ENCODE measurements around the gene ASMTL.
"Not testable (repeated sequence)": the region's sequence is repeated elsewhere in the genome, so short reads cannot be mapped to it uniquely, and the experiment has no call there.

ASMTL gene

DNA sequence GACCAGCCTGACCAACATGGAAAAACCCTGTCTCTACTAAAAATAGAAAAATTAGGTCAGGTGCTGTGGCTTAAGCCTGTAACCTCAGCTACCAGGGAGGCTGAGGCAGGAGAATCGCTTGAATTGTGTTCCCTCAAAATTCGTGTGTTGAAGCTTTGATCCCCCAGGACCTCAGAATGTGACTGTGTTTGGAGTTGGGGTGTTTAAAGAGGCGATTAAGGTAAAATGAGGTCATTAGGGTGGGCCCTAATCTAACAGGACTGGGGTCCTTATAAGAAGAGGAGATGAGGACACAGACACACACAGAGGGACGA, 84.4 kb downstream of the ASMTL start:
- no CpG with 5 or more reads among the region's 4 CpGs for WGBS (ENCODE audit: extremely low coverage, insufficient coverage, low lambda C conversion rate)

DNA sequence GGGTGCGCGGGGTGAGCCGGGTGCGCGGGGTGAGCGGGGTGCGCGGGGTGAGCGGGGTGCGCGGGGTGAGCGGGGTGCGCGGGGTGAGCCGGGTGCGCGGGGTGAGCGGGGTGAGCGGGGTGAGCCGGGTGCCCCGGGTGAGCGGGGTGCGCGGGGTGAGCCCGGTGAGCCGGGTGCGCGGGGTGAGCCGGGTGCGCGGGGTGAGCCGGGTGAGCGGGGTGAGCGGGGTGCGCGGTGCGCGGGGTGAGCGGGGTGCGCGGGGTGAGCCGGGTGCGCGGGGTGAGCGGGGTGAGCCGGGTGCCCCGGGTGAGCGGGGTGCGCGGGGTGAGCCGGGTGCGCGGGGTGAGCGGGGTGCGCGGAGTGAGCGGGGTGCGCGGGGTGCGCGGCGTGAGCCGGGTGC, 86.3 kb downstream of the ASMTL start:
- WGBS (ENCODE audit: extremely low coverage, insufficient coverage, low lambda C conversion rate) = no CpG with 5 or more reads among the region's 63 CpGs
- not testable (repeated sequence) for H2BK120ac ChIP-seq (ENCODE audit: low read depth, low read length); H3K36me3 ChIP-seq (ENCODE audit: control insufficient read depth, insufficient read depth, low read length); H3K27ac ChIP-seq (ENCODE audit: low read depth, low read length); H3K4me3 ChIP-seq (ENCODE audit: low read length); H4K8ac ChIP-seq (ENCODE audit: low read depth, low read length); H3K18ac ChIP-seq (ENCODE audit: low read length); H2AK5ac ChIP-seq (ENCODE audit: low read length); H4K5ac ChIP-seq (ENCODE audit: low read length); H3K23ac ChIP-seq (ENCODE audit: low read length); H3K4me1 ChIP-seq (ENCODE audit: control insufficient read depth, low read depth, low read length); H2BK15ac ChIP-seq (replicated peaks; ENCODE audit: low read depth); H3K79me1 ChIP-seq (ENCODE audit: low read length); H3K9ac ChIP-seq (ENCODE audit: low read length); H3K56ac ChIP-seq (ENCODE audit: low read length); H3K79me2 ChIP-seq (ENCODE audit: control insufficient read depth, insufficient read depth, low read length); H2BK5ac ChIP-seq (ENCODE audit: low read length); DNase-seq; H3K4ac ChIP-seq (ENCODE audit: low read depth, low read length); H3K4me2 ChIP-seq (ENCODE audit: low read length); H3K27me3 ChIP-seq (ENCODE audit: insufficient read depth, low read length, poor library complexity)

More for the DNA sequence above, 84.4 kb downstream of the ASMTL start:
- Histone ChIP-seq H3K23ac (ENCODE audit: low read length) (no peak overlapping the region), H4K8ac (ENCODE audit: low read depth, low read length) (no peak overlapping the region), H3K27ac (ENCODE audit: low read depth, low read length) (no peak overlapping the region), H3K79me1 (ENCODE audit: low read length) (no peaks in the 10 kb centered on the region), H3K56ac (ENCODE audit: low read length) (no peak overlapping the region), H3K4ac (ENCODE audit: low read depth, low read length) (no peak overlapping the region), H4K5ac (ENCODE audit: low read length) (no peak overlapping the region), H2BK5ac (ENCODE audit: low read length) (no peak overlapping the region), H3K79me2 (ENCODE audit: control insufficient read depth, insufficient read depth, low read length) (no peaks in the 10 kb centered on the region), H3K27me3 (ENCODE audit: insufficient read depth, low read length, poor library complexity) (no peaks in the 10 kb centered on the region), H3K9ac (ENCODE audit: low read length) (no peak overlapping the region), H3K4me1 (ENCODE audit: control insufficient read depth, low read depth, low read length) (no peaks in the 10 kb centered on the region), H3K4me3 (ENCODE audit: low read length) (no peak overlapping the region), H3K36me3 (ENCODE audit: control insufficient read depth, insufficient read depth, low read length) (no peaks in the 10 kb centered on the region), H3K4me2 (ENCODE audit: low read length) (no peak overlapping the region), H2BK15ac (replicated peaks; ENCODE audit: low read depth) (no peak overlapping the region), H2AK5ac (ENCODE audit: low read length) (no peak overlapping the region), H2BK120ac (ENCODE audit: low read depth, low read length) (no peak overlapping the region), H3K18ac (ENCODE audit: low read length) (no peak overlapping the region)
- DNase-seq = no peak

DNA sequence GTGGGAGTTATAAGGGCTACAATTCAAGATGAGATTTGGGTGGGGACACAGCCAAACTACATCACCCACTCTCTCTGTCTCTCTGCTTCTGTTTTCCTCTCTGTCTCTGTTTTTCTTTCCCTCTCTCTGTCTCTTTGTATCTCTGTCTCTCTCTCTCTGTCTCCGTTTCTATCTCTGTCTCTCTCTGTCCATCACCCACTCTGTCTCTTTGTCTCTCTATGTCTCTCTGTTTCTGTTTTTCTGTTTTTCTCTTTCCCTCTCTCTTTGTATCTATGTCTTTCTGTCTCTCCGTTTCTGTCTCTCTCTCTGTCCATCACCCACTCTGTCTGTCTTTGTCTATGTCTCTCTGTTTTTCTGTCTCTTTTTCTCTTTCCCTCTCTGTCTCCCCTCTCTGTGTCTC, 90.8 kb downstream of the ASMTL start:
- no peak overlapping the region for H4K8ac ChIP-seq (ENCODE audit: low read depth, low read length)
- no peak overlapping the region for H3K9ac ChIP-seq (ENCODE audit: low read length)
- DNase-seq = no peak
- no peaks in the 10 kb centered on the region for H3K27me3 ChIP-seq (ENCODE audit: insufficient read depth, low read length, poor library complexity)
- H3K4me2 ChIP-seq (ENCODE audit: low read length) = no peak overlapping the region
- H2AK5ac ChIP-seq (ENCODE audit: low read length) = no peak overlapping the region
- H2BK120ac ChIP-seq (ENCODE audit: low read depth, low read length) = no peak overlapping the region
- H4K5ac ChIP-seq (ENCODE audit: low read length) = no peak overlapping the region
- no peak overlapping the region for H2BK15ac ChIP-seq (replicated peaks; ENCODE audit: low read depth)
- no peak overlapping the region for H3K27ac ChIP-seq (ENCODE audit: low read depth, low read length)
- no peak overlapping the region for H3K4me3 ChIP-seq (ENCODE audit: low read length)
- H3K79me1 ChIP-seq (ENCODE audit: low read length) = no peaks in the 10 kb centered on the region
- no peak overlapping the region for H3K18ac ChIP-seq (ENCODE audit: low read length)
- no CpG with 5 or more reads among the region's 2 CpGs for WGBS (ENCODE audit: extremely low coverage, insufficient coverage, low lambda C conversion rate)
- no peaks in the 10 kb centered on the region for H3K79me2 ChIP-seq (ENCODE audit: control insufficient read depth, insufficient read depth, low read length)
- no peaks in the 10 kb centered on the region for H3K36me3 ChIP-seq (ENCODE audit: control insufficient read depth, insufficient read depth, low read length)
- no peak overlapping the region for H3K23ac ChIP-seq (ENCODE audit: low read length)
- H2BK5ac ChIP-seq (ENCODE audit: low read length) = no peak overlapping the region
- no peaks in the 10 kb centered on the region for H3K4me1 ChIP-seq (ENCODE audit: control insufficient read depth, low read depth, low read length)
- no peak overlapping the region for H3K56ac ChIP-seq (ENCODE audit: low read length)
- H3K4ac ChIP-seq (ENCODE audit: low read depth, low read length) = no peak overlapping the region

DNA sequence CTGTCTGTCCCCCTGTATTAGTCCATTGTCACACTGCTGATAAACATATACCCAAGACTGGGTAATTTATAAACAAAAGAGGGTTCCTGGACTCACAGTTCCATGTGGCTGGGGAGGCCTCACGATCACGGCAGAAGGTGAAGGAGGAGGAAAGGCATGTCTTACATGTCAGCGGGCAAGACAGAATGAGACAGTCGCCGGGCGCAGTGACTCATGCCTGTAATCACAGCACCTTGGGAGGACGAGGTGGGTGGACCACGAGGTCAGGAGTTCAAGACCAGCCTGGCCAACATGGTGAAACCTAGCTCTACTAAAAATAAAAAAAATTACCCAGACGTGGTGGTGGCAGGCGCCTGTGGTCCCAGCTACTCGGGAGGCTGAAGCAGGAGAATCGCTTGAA, 91.4 kb downstream of the ASMTL start:
- H3K4me2 ChIP-seq (ENCODE audit: low read length) = no peak overlapping the region
- no peaks in the 10 kb centered on the region for H3K27me3 ChIP-seq (ENCODE audit: insufficient read depth, low read length, poor library complexity)
- no peak overlapping the region for H3K9ac ChIP-seq (ENCODE audit: low read length)
- no peak overlapping the region for H3K18ac ChIP-seq (ENCODE audit: low read length)
- H3K23ac ChIP-seq (ENCODE audit: low read length) = no peak overlapping the region
- H3K4me1 ChIP-seq (ENCODE audit: control insufficient read depth, low read depth, low read length) = no peaks in the 10 kb centered on the region
- no peak overlapping the region for H4K8ac ChIP-seq (ENCODE audit: low read depth, low read length)
- no CpG with 5 or more reads among the region's 12 CpGs for WGBS (ENCODE audit: extremely low coverage, insufficient coverage, low lambda C conversion rate)
- H3K56ac ChIP-seq (ENCODE audit: low read length) = no peak overlapping the region
- H3K4ac ChIP-seq (ENCODE audit: low read depth, low read length) = no peak overlapping the region
- no peak overlapping the region for H2AK5ac ChIP-seq (ENCODE audit: low read length)
- no peak overlapping the region for H2BK120ac ChIP-seq (ENCODE audit: low read depth, low read length)
- no peak overlapping the region for H3K27ac ChIP-seq (ENCODE audit: low read depth, low read length)
- no peak overlapping the region for H2BK5ac ChIP-seq (ENCODE audit: low read length)
- no peaks in the 10 kb centered on the region for H3K36me3 ChIP-seq (ENCODE audit: control insufficient read depth, insufficient read depth, low read length)
- peak; percentile 51 for DNase-seq
- H3K79me2 ChIP-seq (ENCODE audit: control insufficient read depth, insufficient read depth, low read length) = no peaks in the 10 kb centered on the region
- no peak overlapping the region for H3K4me3 ChIP-seq (ENCODE audit: low read length)
- H2BK15ac ChIP-seq (replicated peaks; ENCODE audit: low read depth) = no peak overlapping the region
- H4K5ac ChIP-seq (ENCODE audit: low read length) = no peak overlapping the region
- H3K79me1 ChIP-seq (ENCODE audit: low read length) = no peaks in the 10 kb centered on the region

DNA sequence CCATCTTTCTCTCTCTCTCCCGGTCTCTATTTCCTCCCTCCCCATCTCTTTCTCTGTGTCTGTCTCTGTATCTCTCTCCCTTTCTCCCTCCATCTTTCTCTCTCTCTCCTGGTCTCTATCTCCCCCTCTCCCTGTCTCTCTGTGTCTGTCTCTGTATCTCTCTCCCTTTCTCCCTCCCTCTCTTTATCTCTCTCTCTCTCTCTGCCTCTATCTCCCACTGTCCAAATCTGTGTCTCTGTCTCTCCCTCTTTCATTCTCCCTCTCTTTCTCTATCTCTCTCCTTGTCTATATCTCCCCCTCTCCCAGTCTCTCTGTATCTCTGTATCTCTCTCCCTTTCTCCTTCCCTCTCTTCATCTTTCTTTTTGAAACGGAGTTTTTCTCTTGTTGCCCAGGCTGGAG, 92.5 kb downstream of the ASMTL start:
- no peak overlapping the region for H4K5ac ChIP-seq (ENCODE audit: low read length)
- H2BK15ac ChIP-seq (replicated peaks; ENCODE audit: low read depth) = no peak overlapping the region
- no peak overlapping the region for H3K23ac ChIP-seq (ENCODE audit: low read length)
- no peak for DNase-seq
- H3K4ac ChIP-seq (ENCODE audit: low read depth, low read length) = no peak overlapping the region
- H3K79me2 ChIP-seq (ENCODE audit: control insufficient read depth, insufficient read depth, low read length) = no peaks in the 10 kb centered on the region
- no CpG with 5 or more reads among the region's 2 CpGs for WGBS (ENCODE audit: extremely low coverage, insufficient coverage, low lambda C conversion rate)
- H3K4me2 ChIP-seq (ENCODE audit: low read length) = no peak overlapping the region
- no peak overlapping the region for H2BK5ac ChIP-seq (ENCODE audit: low read length)
- H4K8ac ChIP-seq (ENCODE audit: low read depth, low read length) = no peak overlapping the region
- no peaks in the 10 kb centered on the region for H3K36me3 ChIP-seq (ENCODE audit: control insufficient read depth, insufficient read depth, low read length)
- H2BK120ac ChIP-seq (ENCODE audit: low read depth, low read length) = no peak overlapping the region
- no peak overlapping the region for H3K9ac ChIP-seq (ENCODE audit: low read length)
- H3K79me1 ChIP-seq (ENCODE audit: low read length) = no peaks in the 10 kb centered on the region
- H3K4me3 ChIP-seq (ENCODE audit: low read length) = no peak overlapping the region
- no peak overlapping the region for H3K56ac ChIP-seq (ENCODE audit: low read length)
- no peak overlapping the region for H3K18ac ChIP-seq (ENCODE audit: low read length)
- no peaks in the 10 kb centered on the region for H3K27me3 ChIP-seq (ENCODE audit: insufficient read depth, low read length, poor library complexity)
- H2AK5ac ChIP-seq (ENCODE audit: low read length) = no peak overlapping the region
- peaks cover 2% of the 10 kb centered on the region for H3K4me1 ChIP-seq (ENCODE audit: control insufficient read depth, low read depth, low read length)
- H3K27ac ChIP-seq (ENCODE audit: low read depth, low read length) = no peak overlapping the region

- no peak overlapping the region for H4K5ac ChIP-seq (ENCODE audit: low read length)
- no peaks in the 10 kb centered on the region for H3K27me3 ChIP-seq (ENCODE audit: insufficient read depth, low read length, poor library complexity)
- no CpG with 5 or more reads among the region's 4 CpGs for WGBS (ENCODE audit: extremely low coverage, insufficient coverage, low lambda C conversion rate)
- H3K79me2 ChIP-seq (ENCODE audit: control insufficient read depth, insufficient read depth, low read length) = no peaks in the 10 kb centered on the region
- no peak overlapping the region for H3K18ac ChIP-seq (ENCODE audit: low read length)
- H3K9ac ChIP-seq (ENCODE audit: low read length) = no peak overlapping the region
- H3K23ac ChIP-seq (ENCODE audit: low read length) = no peak overlapping the region
- no peak overlapping the region for H3K4ac ChIP-seq (ENCODE audit: low read depth, low read length)
- H3K27ac ChIP-seq (ENCODE audit: low read depth, low read length) = no peak overlapping the region
- H3K36me3 ChIP-seq (ENCODE audit: control insufficient read depth, insufficient read depth, low read length) = no peaks in the 10 kb centered on the region
- H3K56ac ChIP-seq (ENCODE audit: low read length) = no peak overlapping the region
- H3K4me3 ChIP-seq (ENCODE audit: low read length) = no peak overlapping the region
- no peak overlapping the region for H3K4me2 ChIP-seq (ENCODE audit: low read length)
- DNase-seq = no peak
- no peak overlapping the region for H4K8ac ChIP-seq (ENCODE audit: low read depth, low read length)
- H2BK120ac ChIP-seq (ENCODE audit: low read depth, low read length) = no peak overlapping the region
- no peak overlapping the region for H2BK15ac ChIP-seq (replicated peaks; ENCODE audit: low read depth)
- no peak overlapping the region for H2AK5ac ChIP-seq (ENCODE audit: low read length)
- no peaks in the 10 kb centered on the region for H3K79me1 ChIP-seq (ENCODE audit: low read length)
- no peak overlapping the region for H2BK5ac ChIP-seq (ENCODE audit: low read length)
- peaks cover 2% of the 10 kb centered on the region for H3K4me1 ChIP-seq (ENCODE audit: control insufficient read depth, low read depth, low read length)
Measured at GRCh38 chrX:1359477-1359873, 93.2 kb downstream of the ASMTL start.

Measured in mesendoderm (in vitro differentiated cells).